Neutrophil (primary cell): ENCODE measurements around the gene TNNC2.
"Not testable (repeated sequence)": the region's sequence is repeated elsewhere in the genome, so short reads cannot be mapped to it uniquely, and the experiment has no call there.

Experiments used
- H3K27ac ChIP-seq: fragments of 200-600 bp; sonication (generic); 2 replicates; pipeline ENCODE4 v1.5.1; 2016; ENCODE audit warnings: mild to moderate bottlenecking, moderate library complexity
- H3K27me3 ChIP-seq: fragments of 200-600 bp; sonication (generic); 2 replicates; pipeline ENCODE4 v1.6.0; 2016; ENCODE audit warnings: mild to moderate bottlenecking
- H3K36me3 ChIP-seq: fragments of 200-600 bp; sonication (generic); 2 replicates; pipeline ENCODE4 v1.5.1; 2017
- H3K4me1 ChIP-seq, 2 experiments: fragments of 200-600 bp in 1 of 2; sonication (generic) in 1 of 2; 1 replicate in 1 of 2; 2 replicates in 1 of 2; pipeline versions ENCODE4 v1.5.1 to v1.6.1; 2013 to 2016; ENCODE audit warnings: low read depth in 1 of 2, low read length in 1 of 2, mild to moderate bottlenecking in 1 of 2, moderate library complexity in 1 of 2; ENCODE audit not compliant: control insufficient read depth in 1 of 2, insufficient read depth in 1 of 2
- H3K4me3 ChIP-seq, 2 experiments: fragments of 200-600 bp in 1 of 2; sonication (generic) in 1 of 2; 1 replicate in 1 of 2; 2 replicates in 1 of 2; pipeline ENCODE4 v1.5.1; 2013 to 2016; ENCODE audit warnings: low read depth in 1 of 2, low read length in 1 of 2, mild to moderate bottlenecking in 1 of 2, moderate library complexity in 1 of 2
- H3K9me3 ChIP-seq: fragments of 200-600 bp; sonication (generic); 2 replicates; pipeline ENCODE4 v1.5.1; 2016
- TF ChIP-seq, protein P1 (sequence below): fragments of 200-600 bp; sonication (generic); IDR thresholded peaks from 2 replicates; pipeline ENCODE4 v1.5.1; 2016; ENCODE audit warnings: antibody characterized with exemption

TNNC2 gene

DNA sequence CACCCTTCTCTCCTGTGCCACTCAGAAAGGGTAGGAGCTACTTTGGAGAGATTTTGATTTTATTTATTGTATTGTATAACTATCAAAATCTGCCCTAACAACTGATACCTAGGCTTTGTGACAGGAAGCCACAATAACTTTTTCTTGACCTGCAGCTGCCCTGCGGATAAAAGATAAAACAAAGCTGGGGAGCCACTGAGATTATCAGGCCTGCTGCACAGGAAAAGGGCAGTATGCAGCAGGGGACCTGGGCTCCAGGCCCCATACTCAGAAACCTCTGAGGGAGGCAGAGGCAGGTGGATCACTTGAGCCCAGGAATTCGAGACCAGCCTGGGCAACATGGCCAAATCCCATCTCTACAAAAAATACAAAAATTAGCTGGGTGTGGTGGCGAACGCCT, 5.5 kb upstream of the TNNC2 start:
- Histone ChIP-seq H3K27me3 (no peaks in the 10 kb centered on the region), H3K4me1 (peaks cover 36 to 37% of the 10 kb centered on the region in 2 experiments), H3K4me3 (no peak overlapping the region), H3K9me3 (no peaks in the 10 kb centered on the region), H3K27ac (no peak overlapping the region), H3K36me3 (no peaks in the 10 kb centered on the region)
- TF ChIP-seq, protein P1, sequence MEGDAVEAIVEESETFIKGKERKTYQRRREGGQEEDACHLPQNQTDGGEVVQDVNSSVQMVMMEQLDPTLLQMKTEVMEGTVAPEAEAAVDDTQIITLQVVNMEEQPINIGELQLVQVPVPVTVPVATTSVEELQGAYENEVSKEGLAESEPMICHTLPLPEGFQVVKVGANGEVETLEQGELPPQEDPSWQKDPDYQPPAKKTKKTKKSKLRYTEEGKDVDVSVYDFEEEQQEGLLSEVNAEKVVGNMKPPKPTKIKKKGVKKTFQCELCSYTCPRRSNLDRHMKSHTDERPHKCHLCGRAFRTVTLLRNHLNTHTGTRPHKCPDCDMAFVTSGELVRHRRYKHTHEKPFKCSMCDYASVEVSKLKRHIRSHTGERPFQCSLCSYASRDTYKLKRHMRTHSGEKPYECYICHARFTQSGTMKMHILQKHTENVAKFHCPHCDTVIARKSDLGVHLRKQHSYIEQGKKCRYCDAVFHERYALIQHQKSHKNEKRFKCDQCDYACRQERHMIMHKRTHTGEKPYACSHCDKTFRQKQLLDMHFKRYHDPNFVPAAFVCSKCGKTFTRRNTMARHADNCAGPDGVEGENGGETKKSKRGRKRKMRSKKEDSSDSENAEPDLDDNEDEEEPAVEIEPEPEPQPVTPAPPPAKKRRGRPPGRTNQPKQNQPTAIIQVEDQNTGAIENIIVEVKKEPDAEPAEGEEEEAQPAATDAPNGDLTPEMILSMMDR = no peak

DNA sequence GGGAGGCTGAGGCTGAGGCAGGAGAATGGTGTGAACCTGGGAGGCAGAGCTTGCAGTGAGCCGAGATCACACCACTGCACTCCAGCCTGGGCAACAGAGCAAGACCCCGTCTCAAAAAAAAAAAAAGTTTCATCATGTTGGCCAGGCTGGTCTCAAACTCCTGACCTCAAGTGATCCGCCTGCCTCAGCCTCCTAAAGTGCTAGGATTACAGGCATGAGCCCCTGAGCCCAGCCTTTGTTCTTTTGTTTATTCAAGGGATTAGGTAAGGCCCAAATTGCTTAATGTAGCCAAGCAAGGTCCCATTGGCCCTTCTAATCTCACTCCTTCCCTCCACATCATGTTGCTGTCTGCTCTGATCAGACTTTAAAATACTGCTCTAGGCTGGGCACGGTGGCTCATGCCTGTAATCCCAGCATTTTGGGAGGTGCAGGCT, 2.6 kb upstream of the TNNC2 start:
- H3K4me1 ChIP-seq = peaks cover 30 to 32% of the 10 kb centered on the region in 2 experiments
- H3K27ac ChIP-seq, H3K36me3 ChIP-seq, H3K9me3 ChIP-seq, H3K4me3 ChIP-seq: not testable (repeated sequence)
- H3K27me3 ChIP-seq = peaks cover 10% of the 10 kb centered on the region

DNA sequence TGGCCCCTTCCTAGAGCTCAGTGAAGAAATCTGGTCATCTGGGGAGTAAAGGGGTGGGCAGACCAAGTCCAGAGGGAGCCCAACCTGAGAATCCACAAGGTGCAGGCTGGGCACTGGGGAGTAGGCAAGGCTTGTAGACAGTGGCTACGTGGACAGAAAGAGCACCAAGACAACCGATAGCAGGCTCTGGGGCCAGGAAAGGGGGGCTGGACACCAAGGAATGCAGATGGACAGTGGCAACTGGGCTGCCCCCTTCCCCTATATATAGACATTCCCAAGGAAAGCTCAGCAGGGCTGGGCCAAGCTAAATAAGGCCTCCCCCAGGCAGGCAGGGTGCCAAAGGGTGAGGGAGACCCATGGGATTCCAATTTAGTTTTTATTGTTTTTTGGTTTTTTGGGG, 1.5 kb upstream of the TNNC2 start:
- no peaks in the 10 kb centered on the region for H3K9me3 ChIP-seq
- no peak overlapping the region for H3K4me3 ChIP-seq
- H3K27me3 ChIP-seq = peaks cover 21% of the 10 kb centered on the region
- no peak overlapping the region for H3K27ac ChIP-seq
- peaks cover 26 to 33% of the 10 kb centered on the region in 2 experiments for H3K4me1 ChIP-seq
- TF ChIP-seq, protein P1 = no peak
- no peaks in the 10 kb centered on the region for H3K36me3 ChIP-seq

DNA sequence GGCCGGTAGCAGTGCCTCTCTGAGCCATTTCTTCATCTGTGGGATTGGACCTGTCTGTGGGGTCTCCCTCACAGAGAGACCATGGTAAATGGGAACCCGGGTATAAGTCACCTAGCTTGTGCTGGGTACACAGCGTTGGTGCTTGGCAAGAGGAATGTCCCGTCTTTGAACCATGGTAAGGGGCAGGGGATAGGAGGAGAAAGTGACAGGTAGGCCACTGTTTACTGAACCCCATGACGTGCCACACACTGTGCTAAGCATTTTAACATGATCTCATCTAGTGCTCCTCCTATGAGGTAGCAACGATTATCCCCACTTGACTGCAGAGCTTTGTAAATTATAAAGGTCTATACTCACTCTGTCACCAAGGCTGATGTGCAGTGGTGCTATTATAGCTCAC, 600 bp upstream of the TNNC2 start:
- Histone ChIP-seq H3K4me3 (no peak overlapping the region), H3K27me3 (peaks cover 30% of the 10 kb centered on the region)

DNA sequence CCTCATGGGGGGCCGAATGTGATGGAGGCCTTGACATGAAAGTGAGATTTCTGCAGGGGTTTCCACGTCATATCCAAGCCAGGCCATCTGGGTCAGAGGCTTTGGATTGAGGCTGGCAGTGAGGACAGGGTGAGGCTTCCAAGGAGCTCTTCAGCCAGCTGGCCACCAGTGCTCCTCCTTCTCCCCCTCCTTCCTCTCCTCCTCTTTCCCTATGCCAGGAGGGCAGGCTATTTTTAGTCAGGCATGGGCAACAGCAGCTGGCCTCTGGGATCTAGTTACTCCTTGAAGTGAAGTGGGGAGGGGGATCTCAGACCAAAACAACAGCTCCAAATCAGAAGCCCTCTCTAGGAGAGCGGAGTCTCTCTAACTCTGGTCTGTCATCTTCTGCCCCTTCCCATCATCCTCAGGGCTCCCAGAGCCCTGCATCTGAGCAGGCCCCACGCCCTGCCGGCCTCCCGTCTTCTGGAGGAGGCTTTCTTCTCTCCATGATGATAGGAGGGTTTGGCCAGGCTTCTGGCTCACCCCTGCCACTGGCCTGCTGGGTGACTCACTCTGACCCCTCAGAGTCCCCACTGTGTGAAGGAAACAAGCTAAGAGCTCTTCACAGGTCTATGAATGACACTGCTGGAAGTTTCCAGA, 612 bp downstream of the TNNC2 start:
- no peak overlapping the region for H3K27ac ChIP-seq
- peaks cover 42% of the 10 kb centered on the region for H3K27me3 ChIP-seq
- no peaks in the 10 kb centered on the region for H3K9me3 ChIP-seq
- no peaks in the 10 kb centered on the region for H3K36me3 ChIP-seq
- peaks cover 7 to 20% of the 10 kb centered on the region in 2 experiments for H3K4me1 ChIP-seq
- TF ChIP-seq, protein P1 = no peak
- H3K4me3 ChIP-seq = no peak overlapping the region

More for the DNA sequence above, 600 bp upstream of the TNNC2 start:
- H3K27ac ChIP-seq = no peak overlapping the region
- TF ChIP-seq, protein P1 = no peak
- no peaks in the 10 kb centered on the region for H3K36me3 ChIP-seq
- H3K9me3 ChIP-seq = no peaks in the 10 kb centered on the region
- H3K4me1 ChIP-seq = peaks cover 19 to 30% of the 10 kb centered on the region in 2 experiments

DNA sequence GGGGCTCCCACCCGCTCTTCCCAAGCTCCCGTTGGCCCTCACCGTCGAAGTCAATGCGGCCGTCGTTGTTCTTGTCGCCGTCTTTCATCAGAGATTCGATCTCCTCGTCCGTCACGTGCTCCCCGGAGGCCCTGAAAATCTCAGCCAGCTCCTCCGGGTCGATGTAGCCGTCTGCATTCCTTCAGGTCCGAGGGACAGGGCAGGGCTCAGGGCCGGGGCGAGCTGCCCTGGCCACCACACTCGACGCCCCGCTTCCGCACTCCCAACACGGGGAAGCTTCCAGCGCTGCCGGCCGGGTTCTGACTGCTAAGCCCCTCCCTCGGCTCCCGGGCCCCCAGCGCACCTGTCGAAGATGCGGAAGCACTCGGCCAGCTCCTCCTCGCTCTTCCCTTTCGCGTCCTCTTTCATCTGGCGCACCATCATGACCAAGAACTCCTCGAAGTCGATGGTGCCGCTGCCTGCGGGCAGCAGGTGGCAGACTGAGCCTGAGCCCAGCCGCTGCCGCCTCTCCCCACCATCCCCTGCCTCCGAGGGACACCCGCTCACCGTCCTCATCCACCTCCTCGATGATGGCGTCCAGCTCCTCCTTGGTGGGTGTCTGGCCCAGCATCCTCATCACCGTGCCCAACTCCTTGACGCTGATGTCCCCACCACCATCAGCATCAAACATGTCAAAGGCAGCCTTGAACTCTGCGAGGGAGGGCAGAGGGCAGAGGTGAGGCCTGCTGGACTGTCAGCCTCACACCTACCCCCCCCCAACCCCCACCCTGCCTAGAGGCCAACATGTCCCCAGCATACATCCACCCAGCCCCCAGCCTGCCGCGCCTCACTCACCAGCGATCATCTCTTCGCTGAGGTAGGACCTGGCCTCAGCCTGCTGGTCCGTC, 2.9 kb downstream of the TNNC2 start:
- TF ChIP-seq, protein P1 = no peak
- Histone ChIP-seq H3K36me3 (no peaks in the 10 kb centered on the region), H3K4me1 (peaks cover 7 to 18% of the 10 kb centered on the region in 2 experiments), H3K27ac (no peak overlapping the region), H3K4me3 (peak overlapping the region; percentile 23 to 35), H3K9me3 (no peaks in the 10 kb centered on the region), H3K27me3 (peaks cover 44% of the 10 kb centered on the region)
